RWPE2 (cell line): ENCODE results near the gene GTF2H4.

Experiments
- ATAC-seq: fragments of 200-7000 bp; cut with Tn5 transposase; 3 replicates; pipeline ENCODE4 v1.9.1; 2021; ENCODE audit warnings: low read depth
- DNase-seq: peaks from one replicate; pipeline ENCODE4 v3.0.0-alpha.2; 2020; ENCODE audit warnings: low spot score
- H3K27ac ChIP-seq: fragments of 450-650 bp; 2 replicates; pipeline ENCODE4 v1.5.1; 2017; ENCODE audit warnings: mild to moderate bottlenecking; ENCODE audit not compliant: poor library complexity, severe bottlenecking
- H3K27me3 ChIP-seq: fragments of 250-450 bp; sonication (Bioruptor Pico); 2 replicates; pipeline ENCODE4 v1.5.1; 2021; ENCODE audit warnings: mild to moderate bottlenecking, moderate library complexity; ENCODE audit not compliant: insufficient read depth, poor library complexity, severe bottlenecking
- H3K36me3 ChIP-seq: fragments of 250-450 bp; sonication (Bioruptor Pico); 2 replicates; pipeline ENCODE4 v1.5.1; 2020; ENCODE audit warnings: low read depth, mild to moderate bottlenecking, moderate library complexity
- H3K4me1 ChIP-seq: fragments of 250-450 bp; sonication (Bioruptor Pico); 2 replicates; pipeline ENCODE4 v1.5.1; 2021; ENCODE audit warnings: mild to moderate bottlenecking, moderate library complexity; ENCODE audit not compliant: insufficient read depth, poor library complexity, severe bottlenecking
- H3K4me3 ChIP-seq: fragments of 250-450 bp; sonication (Bioruptor Pico); 2 replicates; pipeline ENCODE4 v1.5.1; 2021; ENCODE audit warnings: mild to moderate bottlenecking, moderate library complexity; ENCODE audit not compliant: severe bottlenecking
- H3K9me3 ChIP-seq: fragments of 250-450 bp; sonication (Bioruptor Pico); 2 replicates; pipeline ENCODE4 v1.5.1; 2021; ENCODE audit warnings: mild to moderate bottlenecking, moderate library complexity; ENCODE audit not compliant: severe bottlenecking
- TF ChIP-seq, protein P1 (sequence below): fragments of 450-650 bp; IDR thresholded peaks from one replicate; pipeline ENCODE4 v1.5.1; 2017; ENCODE audit warnings: mild to moderate bottlenecking, moderate library complexity; ENCODE audit not compliant: poor library complexity, severe bottlenecking

GTF2H4 gene

DNA sequence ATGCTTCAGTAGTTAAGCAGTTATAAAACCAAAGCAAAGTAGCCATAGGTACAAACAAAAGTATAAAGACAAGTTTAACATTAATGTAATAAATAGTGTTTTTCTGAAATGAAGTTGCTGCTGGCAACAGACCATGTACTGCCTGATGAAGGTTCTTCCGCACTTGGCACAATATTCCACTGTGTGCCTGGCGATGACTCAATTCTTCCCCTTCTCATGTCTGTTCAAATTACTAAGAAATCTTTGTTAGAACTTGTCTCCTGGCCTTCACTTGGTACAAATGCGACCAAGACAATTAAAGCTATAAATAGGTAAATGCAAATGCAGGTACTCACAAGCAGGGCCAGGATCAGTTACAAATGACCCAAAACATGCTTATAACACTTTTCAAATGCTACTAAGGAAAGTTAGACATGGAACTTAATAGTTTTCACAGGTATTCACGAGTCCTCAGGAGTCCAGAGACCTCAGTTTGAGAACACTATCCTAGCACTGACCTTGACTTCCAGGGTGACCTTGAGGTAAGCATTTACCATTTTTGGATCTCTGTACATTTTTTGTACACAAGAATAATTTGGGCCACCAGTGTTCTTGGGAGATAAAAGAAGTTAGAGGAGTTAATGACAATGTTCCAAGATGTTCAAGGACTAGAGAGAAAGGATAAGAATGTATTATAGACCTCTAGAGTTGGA lies 31.8 kb upstream of the GTF2H4 start:
- H3K9me3 ChIP-seq: peaks cover 9% of the 10 kb centered on the region
- H3K27me3 ChIP-seq: no peaks in the 10 kb centered on the region
- H3K4me3 ChIP-seq: no peak overlapping the region
- peak overlapping the region; percentile 82 for H3K27ac ChIP-seq
- no peak for DNase-seq
- TF ChIP-seq, protein P1, sequence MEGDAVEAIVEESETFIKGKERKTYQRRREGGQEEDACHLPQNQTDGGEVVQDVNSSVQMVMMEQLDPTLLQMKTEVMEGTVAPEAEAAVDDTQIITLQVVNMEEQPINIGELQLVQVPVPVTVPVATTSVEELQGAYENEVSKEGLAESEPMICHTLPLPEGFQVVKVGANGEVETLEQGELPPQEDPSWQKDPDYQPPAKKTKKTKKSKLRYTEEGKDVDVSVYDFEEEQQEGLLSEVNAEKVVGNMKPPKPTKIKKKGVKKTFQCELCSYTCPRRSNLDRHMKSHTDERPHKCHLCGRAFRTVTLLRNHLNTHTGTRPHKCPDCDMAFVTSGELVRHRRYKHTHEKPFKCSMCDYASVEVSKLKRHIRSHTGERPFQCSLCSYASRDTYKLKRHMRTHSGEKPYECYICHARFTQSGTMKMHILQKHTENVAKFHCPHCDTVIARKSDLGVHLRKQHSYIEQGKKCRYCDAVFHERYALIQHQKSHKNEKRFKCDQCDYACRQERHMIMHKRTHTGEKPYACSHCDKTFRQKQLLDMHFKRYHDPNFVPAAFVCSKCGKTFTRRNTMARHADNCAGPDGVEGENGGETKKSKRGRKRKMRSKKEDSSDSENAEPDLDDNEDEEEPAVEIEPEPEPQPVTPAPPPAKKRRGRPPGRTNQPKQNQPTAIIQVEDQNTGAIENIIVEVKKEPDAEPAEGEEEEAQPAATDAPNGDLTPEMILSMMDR: no peak
- H3K36me3 ChIP-seq: no peaks in the 10 kb centered on the region
- ATAC-seq: peak; percentile 82
- H3K4me1 ChIP-seq: peaks cover 26% of the 10 kb centered on the region

DNA sequence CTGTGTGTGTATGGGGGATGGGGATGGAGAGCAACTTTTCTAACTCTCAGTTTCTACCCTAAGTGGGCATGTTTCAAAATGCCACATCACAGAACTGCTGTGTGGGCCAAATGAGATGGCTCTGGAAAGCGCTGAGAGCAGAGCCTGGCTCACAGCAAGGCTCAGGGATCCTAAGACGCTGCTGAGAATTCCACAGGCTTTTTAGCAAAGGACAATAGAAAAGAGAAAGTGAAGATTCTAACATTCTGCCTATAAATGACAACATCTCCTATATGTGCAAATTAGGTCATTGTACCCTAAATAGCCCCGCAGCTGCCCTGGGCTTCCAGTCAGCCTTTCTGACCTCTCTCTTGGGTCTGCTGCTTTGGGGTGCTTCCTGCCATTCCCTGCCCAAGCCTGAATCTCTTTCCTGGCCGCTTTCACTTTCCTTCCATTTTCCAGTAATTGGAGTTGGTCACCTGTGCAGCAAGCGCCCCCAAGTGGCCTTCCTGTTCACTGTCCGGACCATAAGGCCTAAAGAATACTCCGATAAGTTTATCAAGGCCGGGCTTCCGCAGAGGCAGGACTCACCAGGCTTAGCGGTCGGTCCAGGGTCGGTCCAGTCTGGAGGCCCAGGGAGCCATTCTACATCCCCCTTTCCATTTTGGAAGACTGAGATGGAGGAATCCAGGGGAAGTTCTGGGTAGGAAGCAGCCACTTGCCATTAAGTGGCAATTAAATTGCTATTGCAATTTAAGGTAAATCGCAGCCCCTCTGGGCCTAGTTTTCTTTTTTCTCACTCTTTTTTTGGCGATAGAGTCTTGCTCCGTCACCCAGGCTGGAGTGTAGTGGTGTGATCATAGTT lies 30.4 kb upstream of the GTF2H4 start:
- no peaks in the 10 kb centered on the region for H3K27me3 ChIP-seq
- DNase-seq (no peak), ATAC-seq (peak; percentile 68)
- H3K4me1 ChIP-seq: peaks cover 37% of the 10 kb centered on the region
- TF ChIP-seq, protein P1: peak; percentile 97
- peaks cover 3% of the 10 kb centered on the region for H3K9me3 ChIP-seq
- peak overlapping the region; percentile 82 for H3K27ac ChIP-seq
- H3K36me3 ChIP-seq: no peaks in the 10 kb centered on the region
- no peak overlapping the region for H3K4me3 ChIP-seq

DNA sequence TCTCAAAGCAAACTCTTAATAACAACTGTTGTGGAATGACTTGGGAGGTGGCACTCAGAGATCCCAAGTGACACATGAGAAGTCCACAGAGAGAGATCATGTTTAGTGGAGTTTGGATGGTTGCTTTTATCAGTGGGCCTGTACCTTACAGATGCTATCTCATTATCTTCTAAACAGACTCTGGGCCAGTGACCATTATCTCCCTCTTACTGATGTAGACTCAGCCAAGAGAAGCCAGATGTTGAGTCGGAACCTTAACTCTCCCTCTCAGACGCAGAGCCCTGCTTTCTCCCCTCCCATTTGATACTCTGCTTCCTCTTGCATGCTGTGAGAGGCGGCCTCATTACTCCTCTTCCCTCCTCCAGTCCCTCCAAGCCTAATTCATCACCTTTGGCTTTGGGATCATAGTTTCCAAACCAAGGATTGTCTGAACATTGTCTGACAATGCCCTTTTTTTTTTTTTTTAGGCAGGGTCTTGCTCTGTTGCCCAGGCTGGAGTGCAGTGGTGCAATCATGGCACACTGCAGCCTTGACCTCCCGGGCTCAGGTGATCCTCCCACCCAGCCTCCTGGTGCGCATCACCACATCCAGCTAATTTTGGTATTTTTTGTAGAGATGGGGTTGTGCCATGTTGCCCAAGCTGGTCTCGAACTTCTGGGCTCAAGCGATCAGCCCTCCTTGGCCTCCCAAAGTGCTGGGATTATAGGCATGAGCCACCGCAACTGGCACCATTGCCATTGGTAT lies 28.2 kb upstream of the GTF2H4 start:
- DNase-seq (no peak), ATAC-seq (no peak)
- Histone ChIP-seq H3K4me3 (no peak overlapping the region), H3K9me3 (no peaks in the 10 kb centered on the region), H3K36me3 (no peaks in the 10 kb centered on the region), H3K27me3 (no peaks in the 10 kb centered on the region), H3K27ac (no peak overlapping the region), H3K4me1 (peaks cover 38% of the 10 kb centered on the region)
- TF ChIP-seq, protein P1: no peak

DNA sequence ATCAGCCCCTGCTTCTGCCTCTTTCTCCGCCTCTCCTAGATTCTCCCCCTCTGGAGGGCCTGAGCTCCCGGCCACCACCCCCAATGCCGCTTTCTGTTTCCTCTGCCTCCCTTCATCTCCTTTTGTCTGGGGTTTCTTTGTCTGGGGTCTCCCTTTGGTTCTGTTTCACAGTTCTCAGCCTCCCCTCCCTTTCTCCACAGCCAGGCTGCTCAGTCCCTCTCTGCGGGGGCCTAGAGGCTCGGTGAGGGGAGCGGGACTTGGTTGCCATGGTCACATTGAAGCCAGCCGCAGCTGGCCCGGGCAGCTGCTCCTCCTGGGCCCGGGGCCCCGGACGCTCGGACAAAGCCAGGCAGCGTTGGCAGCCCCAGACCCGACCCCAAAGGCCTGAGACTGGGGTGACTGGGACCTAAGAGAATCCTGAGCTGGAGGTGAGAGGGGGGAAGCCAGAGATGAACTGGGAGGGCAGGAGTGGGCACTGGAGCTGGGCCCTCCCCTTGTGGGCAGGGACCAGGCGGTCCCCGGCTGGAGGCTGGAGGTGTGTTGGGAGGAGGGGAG lies 27.2 kb upstream of the GTF2H4 start:
- no peaks in the 10 kb centered on the region for H3K9me3 ChIP-seq
- TF ChIP-seq, protein P1: no peak
- peaks cover 30% of the 10 kb centered on the region for H3K4me1 ChIP-seq
- H3K27ac ChIP-seq: no peak overlapping the region
- ATAC-seq (no peak), DNase-seq (no peak)
- H3K36me3 ChIP-seq: no peaks in the 10 kb centered on the region
- H3K27me3 ChIP-seq: no peaks in the 10 kb centered on the region
- no peak overlapping the region for H3K4me3 ChIP-seq
